GM12801 (cell line): ENCODE measurements around the gene CD52.

Experiments
- TF ChIP-seq, protein P1 (sequence below): IDR thresholded peaks from one replicate; pipeline ENCODE4 v1.5.1; 2011; ENCODE audit warnings: control low read depth; ENCODE audit not compliant: insufficient read length; ENCODE audit errors: extremely low read depth

The CD52 gene

DNA sequence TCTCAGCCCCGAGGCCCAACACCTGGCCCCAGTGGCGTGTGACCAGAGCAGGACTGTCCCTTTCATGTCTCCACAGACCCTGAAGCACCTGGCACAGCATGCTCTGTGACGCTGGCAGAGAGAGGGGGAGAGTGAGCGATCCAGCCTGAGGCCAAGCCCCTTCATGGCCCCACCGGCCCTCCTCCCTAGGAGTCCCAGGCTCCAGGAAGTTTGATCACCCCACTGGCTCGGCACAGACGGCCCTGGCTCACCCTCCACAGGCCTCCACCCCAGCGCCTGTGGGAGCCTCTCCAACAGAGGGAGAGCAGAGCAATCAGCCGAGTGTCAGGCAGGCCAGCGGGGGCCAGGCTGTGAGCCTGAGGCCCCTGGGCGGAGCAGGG is 26.9 kb upstream of the CD52 start:
- TF ChIP-seq, protein P1, sequence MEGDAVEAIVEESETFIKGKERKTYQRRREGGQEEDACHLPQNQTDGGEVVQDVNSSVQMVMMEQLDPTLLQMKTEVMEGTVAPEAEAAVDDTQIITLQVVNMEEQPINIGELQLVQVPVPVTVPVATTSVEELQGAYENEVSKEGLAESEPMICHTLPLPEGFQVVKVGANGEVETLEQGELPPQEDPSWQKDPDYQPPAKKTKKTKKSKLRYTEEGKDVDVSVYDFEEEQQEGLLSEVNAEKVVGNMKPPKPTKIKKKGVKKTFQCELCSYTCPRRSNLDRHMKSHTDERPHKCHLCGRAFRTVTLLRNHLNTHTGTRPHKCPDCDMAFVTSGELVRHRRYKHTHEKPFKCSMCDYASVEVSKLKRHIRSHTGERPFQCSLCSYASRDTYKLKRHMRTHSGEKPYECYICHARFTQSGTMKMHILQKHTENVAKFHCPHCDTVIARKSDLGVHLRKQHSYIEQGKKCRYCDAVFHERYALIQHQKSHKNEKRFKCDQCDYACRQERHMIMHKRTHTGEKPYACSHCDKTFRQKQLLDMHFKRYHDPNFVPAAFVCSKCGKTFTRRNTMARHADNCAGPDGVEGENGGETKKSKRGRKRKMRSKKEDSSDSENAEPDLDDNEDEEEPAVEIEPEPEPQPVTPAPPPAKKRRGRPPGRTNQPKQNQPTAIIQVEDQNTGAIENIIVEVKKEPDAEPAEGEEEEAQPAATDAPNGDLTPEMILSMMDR = no peak

DNA sequence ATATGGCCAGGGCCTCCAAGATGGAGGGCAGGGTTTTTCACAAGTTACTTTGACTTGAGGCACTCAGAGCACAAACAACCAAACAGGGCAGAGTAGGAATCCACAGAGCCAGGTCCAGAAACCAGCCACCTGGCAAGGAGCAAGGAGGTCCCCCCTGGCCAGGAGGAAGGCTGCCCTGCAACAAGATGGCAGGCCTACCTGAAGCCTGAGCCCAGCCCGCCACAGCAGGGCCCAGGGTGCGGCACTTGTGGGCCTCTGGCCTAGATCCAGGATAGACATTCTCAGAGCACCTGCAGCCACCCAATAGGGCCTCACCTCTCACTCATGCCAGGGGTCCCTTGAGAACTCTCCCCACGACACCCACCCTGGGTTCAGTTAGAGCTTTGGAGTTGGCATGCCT is 26.3 kb upstream of the CD52 start:
- TF ChIP-seq, protein P1 = no peak

DNA sequence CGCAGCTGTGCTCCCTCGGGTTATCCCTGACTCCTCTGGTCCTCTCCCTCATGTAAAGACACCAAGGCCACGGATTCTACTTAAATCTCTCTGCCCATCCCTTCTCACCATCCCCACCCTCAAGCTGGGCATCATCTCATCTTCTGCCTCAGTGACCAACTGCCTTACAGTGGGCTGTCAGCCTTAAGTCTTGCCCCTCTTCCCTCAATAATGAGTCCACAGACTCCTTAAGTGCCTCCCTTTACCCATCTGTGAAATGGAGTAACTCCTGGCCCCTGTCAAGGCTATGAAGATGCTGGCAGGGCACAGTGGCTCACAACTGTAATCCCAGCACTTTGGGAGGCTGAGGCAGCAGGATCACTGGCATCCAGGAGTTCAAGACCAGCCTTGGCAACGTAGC is 25.8 kb upstream of the CD52 start:
- TF ChIP-seq, protein P1 = no peak

DNA sequence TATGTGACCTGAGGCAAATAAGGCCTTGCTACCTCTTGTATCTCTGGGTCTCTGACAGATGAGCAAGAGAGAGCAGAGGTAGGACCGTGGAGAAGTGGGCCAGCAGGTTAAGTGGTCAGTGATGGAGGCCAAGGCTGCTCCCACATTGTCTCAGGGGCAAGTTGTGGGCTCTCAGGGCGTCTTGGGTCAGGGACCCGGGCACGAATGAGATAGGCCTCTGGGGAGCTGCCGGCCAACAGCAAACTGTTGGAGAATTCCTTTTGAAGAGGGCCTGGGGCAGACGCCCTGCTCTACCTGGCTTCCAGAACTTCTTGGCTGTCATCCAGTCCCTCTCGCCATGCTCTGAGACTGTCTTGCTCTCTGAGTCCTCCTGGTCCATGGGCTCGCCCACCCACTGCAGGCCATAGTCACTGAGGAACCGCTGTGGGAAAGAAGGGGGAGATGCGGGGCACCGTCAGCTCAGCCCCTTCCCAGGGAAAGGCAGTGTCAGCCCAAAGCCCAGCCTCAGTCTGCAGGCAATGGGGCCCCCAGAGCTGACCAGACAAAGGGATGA is 23.8 kb upstream of the CD52 start:
- TF ChIP-seq, protein P1 = no peak

DNA sequence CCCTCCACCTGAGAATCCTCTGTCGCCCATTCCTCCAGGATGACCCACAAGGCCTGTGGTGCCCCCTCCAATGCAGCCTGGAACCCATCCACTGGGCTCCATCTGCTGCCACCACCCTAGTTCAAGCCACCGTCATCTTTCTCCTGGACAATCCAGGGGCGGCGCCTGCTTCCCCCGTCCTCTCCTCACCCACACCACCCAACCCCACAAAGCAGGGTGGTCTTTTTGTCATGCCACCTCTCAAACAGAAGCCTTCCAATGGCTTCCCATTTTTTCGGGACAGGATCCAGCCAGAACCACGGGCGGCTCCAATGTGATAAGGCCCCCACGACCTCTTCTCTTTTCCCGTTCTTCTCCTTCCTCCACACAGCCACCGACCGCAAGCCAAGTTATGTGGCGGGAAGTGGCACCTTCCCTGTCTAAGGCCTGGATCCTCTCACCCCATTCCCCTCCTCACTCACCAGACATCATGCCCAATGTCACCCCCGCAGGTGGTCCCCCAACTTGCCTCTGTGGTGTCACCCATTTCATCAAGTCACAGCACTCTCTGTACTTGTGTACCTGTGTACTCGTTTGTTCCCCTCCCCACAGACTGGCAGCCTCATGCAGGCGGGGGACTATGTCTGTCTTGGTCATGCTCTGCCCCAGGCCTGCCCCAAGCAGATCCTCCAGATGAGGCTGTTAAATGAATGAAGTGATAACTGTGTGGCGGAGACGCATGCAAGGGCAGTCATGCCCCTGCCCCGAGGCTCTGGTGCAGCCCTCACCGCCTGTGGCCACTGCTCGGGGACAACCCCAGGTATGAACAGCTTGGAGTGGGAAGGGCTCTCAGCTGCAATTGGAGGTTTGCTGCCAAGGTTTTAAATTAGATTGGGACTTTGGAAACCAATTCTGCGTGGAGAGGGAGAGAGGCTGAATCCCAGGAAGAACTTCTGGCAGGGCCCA is 22.3 kb upstream of the CD52 start:
- TF ChIP-seq, protein P1 = no peak

DNA sequence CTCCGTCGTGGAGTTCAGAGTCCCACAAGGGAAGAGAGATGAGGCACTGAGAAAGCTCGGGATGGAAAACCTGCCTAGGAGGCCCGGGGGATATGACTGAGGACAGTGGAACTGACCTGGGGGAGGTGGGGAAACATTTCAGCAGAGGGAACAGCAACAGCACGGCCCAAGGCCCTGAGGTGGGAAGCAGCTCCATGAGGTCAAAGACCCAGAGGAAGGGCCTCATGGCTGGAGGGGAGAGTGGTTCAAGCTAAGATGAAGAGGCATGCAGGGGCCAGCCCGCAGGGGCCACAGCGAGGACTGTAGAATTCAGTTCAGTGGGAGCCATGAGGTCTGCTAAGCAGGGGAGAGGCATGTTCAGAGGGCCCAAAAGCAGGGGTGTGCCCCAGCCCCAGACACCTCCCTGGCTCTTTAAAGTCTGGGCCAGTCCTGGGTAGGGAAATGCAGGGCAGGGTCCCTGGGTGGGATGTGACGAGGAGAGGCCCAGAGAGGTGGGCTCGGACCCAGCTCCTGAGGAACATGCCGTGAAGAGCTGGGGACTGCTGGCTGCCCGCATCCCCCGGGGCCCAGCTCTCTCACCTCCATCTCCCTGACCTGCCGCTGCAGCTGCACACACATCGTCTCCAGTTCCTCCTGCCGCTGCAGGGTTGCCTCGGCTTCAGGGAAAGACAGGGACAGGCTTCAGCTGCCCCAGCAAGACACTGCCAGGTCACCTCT is 21.3 kb upstream of the CD52 start:
- TF ChIP-seq, protein P1 = no peak

DNA sequence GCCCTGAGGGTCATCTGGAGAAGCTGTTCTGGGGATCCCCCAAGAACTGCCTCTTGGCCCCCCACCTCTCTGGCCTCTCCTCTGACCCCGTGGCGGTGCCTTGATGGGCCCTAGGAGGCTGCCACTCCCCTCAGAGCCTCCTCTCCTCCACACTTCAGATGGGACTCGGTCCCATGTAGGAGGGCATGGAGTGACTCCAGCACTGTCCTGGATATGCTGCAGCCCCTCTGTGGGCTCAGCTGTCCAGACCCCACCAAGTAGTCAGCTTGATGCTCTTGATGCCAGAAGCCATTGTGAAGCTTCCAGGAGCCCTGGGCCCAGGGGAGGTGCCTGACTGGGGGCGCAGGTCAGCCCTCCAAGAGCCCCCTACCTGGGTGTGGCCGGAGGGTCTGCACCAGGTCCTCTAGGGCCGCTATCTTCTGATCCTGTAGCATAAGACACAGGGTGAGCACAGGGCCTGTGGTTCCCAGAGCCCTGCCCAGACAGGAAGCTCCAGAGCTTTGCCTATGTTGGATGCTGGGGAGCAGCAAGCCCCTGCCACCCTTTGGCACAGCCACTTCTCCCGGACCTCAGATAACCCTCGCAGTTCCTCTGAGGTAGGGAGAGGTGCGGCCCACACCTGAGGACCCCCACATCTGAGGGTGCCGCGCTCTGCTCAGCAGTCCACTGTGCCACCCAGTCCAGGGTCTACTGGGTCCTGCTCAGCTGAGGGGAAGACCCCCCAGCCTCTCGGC is 20.5 kb upstream of the CD52 start:
- TF ChIP-seq, protein P1 = no peak
